GM18502 (cell line): ENCODE measurements around the gene CYP26B1.

Source experiments
- ATAC-seq: cut with Tn5 transposase; IDR thresholded peaks from one replicate; pipeline ENCODE4 v1.9.1; 2021; ENCODE audit warnings: mild to moderate bottlenecking; ENCODE audit not compliant: unreplicated experiment, poor library complexity

Gene CYP26B1

DNA sequence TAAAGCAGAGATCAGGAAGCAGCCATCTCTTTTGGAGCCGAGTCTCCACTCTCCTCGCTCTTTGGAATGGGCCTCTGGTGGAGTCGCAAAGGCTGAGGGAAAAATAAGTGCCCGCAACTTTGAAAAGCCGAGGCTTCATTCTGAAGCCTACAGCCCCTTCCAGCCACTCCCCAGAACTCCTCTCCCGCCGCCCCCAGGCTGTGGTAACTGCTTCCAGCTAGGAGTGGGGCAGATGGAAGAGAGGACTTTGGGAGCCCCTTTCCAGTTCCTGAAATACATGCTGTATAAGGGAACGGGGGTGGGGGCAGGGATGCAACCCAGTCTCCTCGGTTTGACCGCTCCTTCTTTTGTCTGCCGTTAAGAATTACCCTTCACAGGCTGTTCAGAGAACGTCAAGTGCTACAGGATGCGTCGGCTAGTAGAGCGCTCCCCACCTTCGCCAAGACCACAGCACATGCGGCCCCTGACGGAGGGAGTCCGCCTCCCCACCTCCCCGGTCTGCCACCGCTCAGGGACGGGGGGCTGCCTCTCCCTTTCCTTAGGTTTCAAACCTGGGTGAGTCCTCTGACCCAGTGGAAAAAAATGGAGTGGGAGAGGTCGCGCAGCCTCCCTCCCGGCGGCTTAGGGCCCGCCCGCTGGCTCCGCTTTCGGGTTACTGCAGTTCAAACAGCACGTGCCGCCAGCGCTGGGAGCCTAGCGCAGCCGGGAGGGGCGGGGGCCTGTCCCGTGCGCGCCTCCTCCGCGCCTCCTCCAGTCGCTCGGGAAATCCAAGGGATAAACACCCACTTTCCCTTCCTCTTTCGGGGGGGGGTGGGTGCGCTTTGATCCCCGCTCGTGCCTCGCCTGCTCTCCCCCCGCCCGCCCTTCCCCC, 4.9 kb downstream of the CYP26B1 start:
- ATAC-seq, result no peak

GRCh38 chr2:72141881-72142451, 5.7 kb downstream of the CYP26B1 start:
- no peak for ATAC-seq

DNA sequence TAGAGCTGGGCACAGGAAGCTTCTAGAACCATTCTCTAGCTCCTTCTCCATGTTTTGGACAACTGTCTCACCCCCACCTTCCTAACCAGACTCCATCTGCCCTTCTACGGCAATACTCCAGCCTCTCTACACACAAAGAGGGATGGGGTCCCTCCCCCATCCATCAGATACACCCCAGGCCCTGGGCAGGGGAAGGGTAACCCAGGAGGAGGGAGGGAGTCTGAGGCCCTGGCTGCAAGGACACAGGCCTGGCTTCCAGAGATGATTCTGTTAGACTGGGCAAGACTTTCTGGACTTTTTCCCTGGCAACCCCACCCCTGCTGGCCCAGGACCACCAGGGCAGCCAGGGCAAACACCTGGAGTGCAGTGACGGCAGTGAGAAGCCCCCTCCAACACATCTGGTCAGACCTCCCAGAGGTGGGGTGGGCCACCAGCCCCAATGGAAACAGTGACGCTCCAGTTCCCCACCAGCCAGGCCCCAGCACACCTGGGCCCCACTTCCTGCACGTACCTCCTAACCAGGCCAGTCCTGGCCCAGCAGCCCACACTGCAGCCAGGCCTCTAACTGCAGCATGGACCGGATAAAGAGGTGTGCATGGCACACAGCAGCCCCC, 6.5 kb downstream of the CYP26B1 start:
- no peak for ATAC-seq

DNA sequence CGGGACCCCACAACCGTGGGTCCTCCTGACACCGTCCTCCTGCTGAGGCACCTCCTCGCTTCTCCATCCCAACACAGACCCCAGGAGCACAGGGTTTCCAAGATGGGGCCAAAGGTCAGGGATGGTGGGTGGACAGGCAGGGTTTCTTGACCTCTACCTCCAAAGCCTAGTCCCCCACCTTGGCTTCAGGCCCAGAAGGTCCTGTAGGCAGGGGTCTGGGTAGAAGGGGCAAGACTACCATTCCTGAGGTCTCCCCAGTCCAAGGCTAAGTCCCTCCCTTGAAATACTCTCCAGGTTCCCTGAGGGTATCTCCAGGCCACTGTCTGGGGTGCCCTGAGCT, 7.1 kb downstream of the CYP26B1 start:
- ATAC-seq, result no peak

- no peak for ATAC-seq
Observed at GRCh38 chr2:72139874-72140620, 7.6 kb downstream of the CYP26B1 start.

DNA sequence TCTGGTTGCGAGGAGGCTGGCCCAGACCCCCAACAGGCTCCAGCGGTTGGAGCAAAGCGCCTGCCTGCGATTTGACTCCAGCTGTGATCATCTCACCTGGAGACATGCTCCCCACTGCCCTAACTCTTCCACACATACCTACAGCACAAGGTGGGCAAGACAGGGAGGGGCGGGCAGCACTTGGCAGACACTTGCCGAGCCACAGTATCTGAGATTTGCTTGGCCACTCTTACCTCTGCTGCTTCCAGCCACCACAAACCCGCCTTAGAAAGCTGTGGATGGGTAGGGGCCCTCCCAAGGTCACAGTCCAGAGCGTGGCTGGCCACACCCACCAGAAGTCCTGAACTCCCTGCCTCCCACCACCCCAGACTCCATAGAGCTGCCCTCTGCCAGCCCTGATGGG, 8.2 kb downstream of the CYP26B1 start:
- no peak for ATAC-seq

DNA sequence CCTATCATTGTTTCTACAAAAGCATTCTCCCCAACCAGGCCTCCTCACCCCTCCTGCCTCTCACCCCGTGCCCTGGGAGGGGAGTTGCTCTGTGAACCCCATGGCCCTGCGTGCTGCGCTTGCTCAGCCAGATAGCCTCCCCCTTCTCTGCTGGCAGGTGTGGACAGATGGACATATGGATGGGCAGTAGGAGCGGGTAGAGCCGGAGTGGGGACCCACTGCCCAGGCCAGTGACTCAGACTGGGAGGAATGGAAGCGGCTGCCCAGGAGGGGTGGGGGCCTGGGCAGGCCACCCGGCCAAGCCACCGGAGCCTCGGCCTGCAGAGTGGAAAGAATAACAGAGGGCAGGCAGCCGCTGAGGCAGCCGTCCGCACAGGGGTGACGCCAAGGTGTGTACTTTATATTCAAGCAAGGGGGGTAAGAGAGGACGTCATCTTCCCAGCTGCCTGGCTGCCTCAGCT, 8.7 kb downstream of the CYP26B1 start:
- no peak for ATAC-seq

GRCh38 chr2:72138011-72138881, 9.4 kb downstream of the CYP26B1 start:
- ATAC-seq, result no peak

DNA sequence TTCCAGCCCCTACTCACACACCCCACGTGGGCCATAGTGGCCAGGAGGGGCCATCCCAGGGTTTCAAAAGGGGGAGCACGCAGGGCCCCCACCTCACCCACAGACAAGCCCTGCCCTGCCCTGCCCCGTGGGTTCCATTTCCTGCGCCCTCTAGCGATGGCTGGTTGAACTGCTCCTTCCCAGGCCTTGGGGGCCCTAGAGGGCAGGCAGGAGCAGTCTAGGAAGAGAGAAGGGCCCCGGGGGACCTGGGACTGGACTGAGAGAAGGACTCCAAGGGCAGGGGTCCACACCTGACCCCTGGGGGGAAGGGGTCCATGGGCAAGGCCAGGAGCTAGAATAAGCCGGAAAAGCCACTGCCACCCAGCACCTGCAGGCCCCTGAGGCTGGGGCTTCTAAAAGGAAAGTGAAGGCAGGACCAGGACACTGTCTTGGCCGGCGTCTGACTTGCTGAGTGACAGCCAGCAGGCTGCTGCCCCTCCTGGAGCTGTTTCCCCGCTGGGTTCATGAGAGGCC, 10.1 kb downstream of the CYP26B1 start:
- peak; percentile 90 for ATAC-seq

- ATAC-seq, result peak; percentile 19
Observed at GRCh38 chr2:72136933-72137497, 10.6 kb downstream of the CYP26B1 start.

- no peak for ATAC-seq
Observed at GRCh38 chr2:72136331-72136730, 11.3 kb downstream of the CYP26B1 start.

DNA sequence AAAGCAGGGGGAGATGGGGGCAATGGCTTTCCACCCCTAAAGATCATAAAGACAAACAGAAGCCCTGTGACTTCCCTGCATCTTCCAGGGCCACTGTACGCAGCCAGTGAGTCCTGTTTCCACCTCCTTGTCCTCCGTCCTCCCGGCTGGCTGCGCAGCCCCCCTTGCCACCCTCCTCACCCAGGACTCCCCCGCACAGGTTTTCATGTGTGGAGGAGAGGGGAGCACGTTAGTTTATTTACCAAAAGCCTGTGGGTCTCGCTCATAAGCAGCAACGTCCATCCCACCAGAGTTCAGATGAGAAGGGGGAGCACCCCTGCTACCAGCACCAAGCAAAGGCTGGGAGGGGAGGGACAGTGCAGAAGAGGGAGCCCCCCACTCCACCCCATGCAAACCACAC, 11.7 kb downstream of the CYP26B1 start:
- no peak for ATAC-seq

- no peak for ATAC-seq
Observed at GRCh38 chr2:72134997-72135800, 12.5 kb downstream of the CYP26B1 start.

DNA sequence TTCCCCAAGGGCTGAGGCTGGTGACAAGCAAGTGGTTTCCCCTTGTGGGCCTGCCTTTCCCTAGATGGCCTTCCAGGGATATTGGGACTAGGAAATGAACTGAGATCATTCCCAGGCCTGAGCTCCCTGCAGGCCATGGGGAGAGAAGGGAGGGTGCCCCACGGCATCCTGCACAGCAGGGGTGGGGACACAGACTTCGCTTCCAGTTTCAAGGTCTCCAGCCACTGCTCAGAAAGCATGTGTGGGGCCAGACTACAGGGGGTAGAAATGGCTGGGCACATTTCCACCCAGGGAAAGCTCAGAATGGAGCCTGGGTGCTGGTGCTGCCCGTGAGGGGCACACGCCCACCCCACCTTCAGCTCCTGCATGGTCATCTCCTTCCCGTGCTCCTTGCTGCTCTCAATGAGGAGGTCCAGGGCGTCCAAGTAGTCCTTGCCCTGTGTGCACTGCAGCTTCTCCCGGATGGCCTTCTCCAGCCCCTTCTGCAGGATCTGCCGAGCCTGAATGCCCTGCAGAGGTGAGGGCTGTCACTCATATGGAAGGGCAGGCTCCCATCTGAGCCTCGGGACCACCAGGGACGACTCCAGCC, 13.2 kb downstream of the CYP26B1 start:
- ATAC-seq, result no peak

DNA sequence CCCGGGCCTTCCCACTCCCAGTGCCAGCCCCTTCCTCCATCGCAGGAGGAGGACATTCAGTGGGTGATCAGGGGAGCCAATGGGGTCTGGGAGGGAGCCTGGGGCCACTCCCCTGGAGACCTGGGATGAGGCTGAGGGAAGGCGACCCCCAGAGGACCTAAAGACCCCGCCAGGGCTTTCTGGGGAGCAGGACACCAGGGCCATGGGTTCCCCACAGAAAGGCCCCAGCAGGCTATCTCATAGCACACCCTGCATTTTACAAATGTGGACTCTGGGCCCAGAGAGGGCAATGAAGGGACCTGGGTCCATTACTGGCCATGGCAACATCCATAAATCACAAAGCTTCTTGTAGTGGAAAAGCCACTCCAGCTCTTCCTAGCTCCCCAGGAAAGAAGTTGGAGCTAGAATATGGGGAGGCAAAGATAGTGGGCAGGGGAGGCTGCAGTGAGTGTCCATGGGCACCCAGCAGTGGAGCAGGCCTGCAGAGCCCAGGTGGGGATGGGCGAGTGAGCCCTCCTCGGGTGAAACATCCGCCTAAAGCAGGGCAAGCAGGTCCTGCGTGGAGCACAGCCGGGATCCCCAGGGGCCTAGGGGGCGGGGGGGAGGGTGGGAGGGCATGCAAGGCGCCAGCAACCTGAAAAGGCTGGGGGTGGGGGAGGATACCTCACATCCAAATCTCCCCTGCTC, 13.8 kb downstream of the CYP26B1 start:
- no peak for ATAC-seq

DNA sequence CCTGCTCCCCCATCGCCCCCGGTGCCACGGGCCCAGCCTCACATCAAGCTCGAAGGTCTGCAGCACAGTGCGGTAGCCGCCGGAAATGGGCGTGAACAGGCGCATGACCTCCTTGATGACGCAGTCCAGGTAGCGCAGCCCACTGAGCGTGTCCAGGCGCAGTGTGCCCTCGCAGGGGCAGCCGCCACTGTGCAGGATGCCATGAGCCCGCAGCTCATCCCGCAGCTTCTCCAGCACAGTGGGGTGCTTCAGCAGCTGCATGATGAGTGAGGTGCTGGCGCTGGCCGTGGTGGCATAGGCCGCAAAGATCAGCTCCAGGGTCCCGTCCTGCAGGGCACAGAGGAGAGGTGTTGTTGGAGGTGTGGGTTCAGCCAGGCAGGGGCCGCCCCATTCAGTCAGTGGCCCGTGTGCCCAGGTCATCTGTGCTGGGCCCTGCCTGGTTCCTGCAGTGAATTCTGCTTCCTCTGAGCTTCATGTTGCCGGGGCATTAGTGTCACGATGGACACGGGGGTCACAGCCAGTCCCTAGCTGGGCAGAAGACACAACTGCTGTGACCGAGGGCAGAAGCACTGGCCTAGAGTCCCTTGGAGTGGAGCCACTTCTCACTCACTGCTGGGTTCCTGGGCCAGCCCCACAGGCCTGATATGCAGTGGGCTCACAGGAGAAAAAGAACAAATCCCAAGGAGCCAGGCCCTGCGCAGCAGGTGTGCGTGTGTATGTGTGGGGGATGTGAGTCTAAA, 14.5 kb downstream of the CYP26B1 start:
- no peak for ATAC-seq
